Measurements from ENCODE around the gene MKLN1. TPM values are rescaled to one million over a fixed set of nuclear protein-coding genes. Genes with fewer than 3 reads are reported as not detected.

MKLN1 gene
- polyA plus RNA-seq, 1 of the 3 experiments (the other 2 are of a cell fraction) = 11.0 TPM

- Histone ChIP-seq H3K4me1 (ENCODE audit: control insufficient read depth in 1 of 2, insufficient read depth in 2 of 2, low read depth in 1 of 2, low read length in 1 of 2) (no peaks in the 10 kb centered on the region), H2AFZ (ENCODE audit: low read depth) (no peak overlapping the region), H3K9me2 (no peaks in the 10 kb centered on the region), H3K79me2 (ENCODE audit: insufficient read depth) (peaks cover 70% of the 10 kb centered on the region), H4K20me1 (ENCODE audit: insufficient read depth) (peaks cover under 1% of the 10 kb centered on the region), H3K9me3 (no peaks in the 10 kb centered on the region), H3K36me3 (replicated peaks in 1 of 2; ENCODE audit: control insufficient read depth in 1 of 2, insufficient read depth in 2 of 2, low read length in 1 of 2) (peaks cover 27 to 51% of the 10 kb centered on the region in 2 experiments), H3K27me3 (ENCODE audit: insufficient read depth) (no peaks in the 10 kb centered on the region), H3F3A (replicated peaks; ENCODE audit: insufficient read depth) (no peaks in the 10 kb centered on the region), H3K4me3 (ENCODE audit: low read depth in 2 of 2, low read length in 1 of 2) (no peak overlapping the region), H3K9ac (no peak overlapping the region), H3K4me2 (no peak overlapping the region), H3K27ac (ENCODE audit: low read depth in 2 of 2, low read length in 1 of 2) (no peak overlapping the region)
- WGBS (ENCODE audit: low lambda C conversion rate) = 96% methylated on average over 1 of the region's 1 CpG
- CTCF ChIA-PET = interaction anchor here (1.0 to 1.2 kb wide), 2 partner anchors 10 to 494 kb away, joined by 3 to 4 read pairs; no protein-coding TSS in a partner anchor
- POLR2A ChIA-PET = no interaction called here
- TF ChIP-seq, protein P1, sequence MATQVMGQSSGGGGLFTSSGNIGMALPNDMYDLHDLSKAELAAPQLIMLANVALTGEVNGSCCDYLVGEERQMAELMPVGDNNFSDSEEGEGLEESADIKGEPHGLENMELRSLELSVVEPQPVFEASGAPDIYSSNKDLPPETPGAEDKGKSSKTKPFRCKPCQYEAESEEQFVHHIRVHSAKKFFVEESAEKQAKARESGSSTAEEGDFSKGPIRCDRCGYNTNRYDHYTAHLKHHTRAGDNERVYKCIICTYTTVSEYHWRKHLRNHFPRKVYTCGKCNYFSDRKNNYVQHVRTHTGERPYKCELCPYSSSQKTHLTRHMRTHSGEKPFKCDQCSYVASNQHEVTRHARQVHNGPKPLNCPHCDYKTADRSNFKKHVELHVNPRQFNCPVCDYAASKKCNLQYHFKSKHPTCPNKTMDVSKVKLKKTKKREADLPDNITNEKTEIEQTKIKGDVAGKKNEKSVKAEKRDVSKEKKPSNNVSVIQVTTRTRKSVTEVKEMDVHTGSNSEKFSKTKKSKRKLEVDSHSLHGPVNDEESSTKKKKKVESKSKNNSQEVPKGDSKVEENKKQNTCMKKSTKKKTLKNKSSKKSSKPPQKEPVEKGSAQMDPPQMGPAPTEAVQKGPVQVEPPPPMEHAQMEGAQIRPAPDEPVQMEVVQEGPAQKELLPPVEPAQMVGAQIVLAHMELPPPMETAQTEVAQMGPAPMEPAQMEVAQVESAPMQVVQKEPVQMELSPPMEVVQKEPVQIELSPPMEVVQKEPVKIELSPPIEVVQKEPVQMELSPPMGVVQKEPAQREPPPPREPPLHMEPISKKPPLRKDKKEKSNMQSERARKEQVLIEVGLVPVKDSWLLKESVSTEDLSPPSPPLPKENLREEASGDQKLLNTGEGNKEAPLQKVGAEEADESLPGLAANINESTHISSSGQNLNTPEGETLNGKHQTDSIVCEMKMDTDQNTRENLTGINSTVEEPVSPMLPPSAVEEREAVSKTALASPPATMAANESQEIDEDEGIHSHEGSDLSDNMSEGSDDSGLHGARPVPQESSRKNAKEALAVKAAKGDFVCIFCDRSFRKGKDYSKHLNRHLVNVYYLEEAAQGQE (IDR thresholded peaks at IDR 0.05; ENCODE audit: low read depth, low read length) = no peak
- TF ChIP-seq ZBTB33 (IDR thresholded peaks at IDR 0.05; ENCODE audit: borderline replicate concordance, low read depth) = no peak
- no peak for TF ChIP-seq GABPA (IDR thresholded peaks at IDR 0.05; ENCODE audit: low read depth)
- DNase-seq = no peak
Measured at GRCh38 chr7:131390275-131390674, 62.6 kb downstream of the MKLN1 start.

- H3K9me3 ChIP-seq = no peaks in the 10 kb centered on the region
- no peaks in the 10 kb centered on the region for H3F3A ChIP-seq (replicated peaks; ENCODE audit: insufficient read depth)
- H3K4me2 ChIP-seq = no peak overlapping the region
- H3K4me1 ChIP-seq (ENCODE audit: control insufficient read depth in 1 of 2, insufficient read depth in 2 of 2, low read depth in 1 of 2, low read length in 1 of 2) = no peaks in the 10 kb centered on the region
- no peak for DNase-seq
- no peaks in the 10 kb centered on the region for H3K27me3 ChIP-seq (ENCODE audit: insufficient read depth)
- POLR2A ChIA-PET = no interaction called here
- 95% methylated on average over 2 of the region's 2 CpGs for WGBS (ENCODE audit: low lambda C conversion rate)
- no peak overlapping the region for H2AFZ ChIP-seq (ENCODE audit: low read depth)
- CTCF ChIA-PET = interaction anchor here (1.0 to 1.2 kb wide), 3 partner anchors 10 to 494 kb away, joined by 3 to 4 read pairs (median 3); no protein-coding TSS in a partner anchor
- no peak overlapping the region for H3K9ac ChIP-seq
- no peak overlapping the region for H3K4me3 ChIP-seq (ENCODE audit: low read depth in 2 of 2, low read length in 1 of 2)
- H3K79me2 ChIP-seq (ENCODE audit: insufficient read depth) = peaks cover 67% of the 10 kb centered on the region
- no peaks in the 10 kb centered on the region; the same call in 1 of the 2 replicates for H4K20me1 ChIP-seq (ENCODE audit: insufficient read depth)
- no peak overlapping the region for H3K27ac ChIP-seq (ENCODE audit: low read depth in 2 of 2, low read length in 1 of 2)
- TF ChIP-seq EP300 (IDR thresholded peaks at IDR 0.05; ENCODE audit: borderline replicate concordance in 1 of 2, low read depth in 1 of 2, low read length in 1 of 2) (no peak), TAF1 (IDR thresholded peaks at IDR 0.05; ENCODE audit: borderline replicate concordance, low read depth, low read length) (no peak), JUND (IDR thresholded peaks at IDR 0.05) (no peak), GABPA (IDR thresholded peaks at IDR 0.05; ENCODE audit: low read depth) (no peak), FOXJ3 (CRISPR knock-in tag; IDR thresholded peaks at IDR 0.05) (no peak), FOXM1 (IDR thresholded peaks at IDR 0.05; ENCODE audit: low read depth) (no peak), NFIC (IDR thresholded peaks at IDR 0.05; ENCODE audit: borderline replicate concordance) (no peak), PBX3 (IDR thresholded peaks at IDR 0.05) (no peak), FOSL2 (IDR thresholded peaks at IDR 0.05; ENCODE audit: borderline replicate concordance, low read depth) (no peak), USF2 (IDR thresholded peaks at IDR 0.05; ENCODE audit: borderline replicate concordance, low read depth, low read length) (no peak), MEF2A (IDR thresholded peaks at IDR 0.05; ENCODE audit: borderline replicate concordance, low read depth) (no peak), TCF12 (IDR thresholded peaks at IDR 0.05) (no peak), RAD21 (IDR thresholded peaks at IDR 0.05; ENCODE audit: low read length) (no peak), CHD2 (IDR thresholded peaks at IDR 0.05; ENCODE audit: low read length, partially characterized antibody) (no peak), ZBTB33 (IDR thresholded peaks at IDR 0.05; ENCODE audit: borderline replicate concordance, low read depth) (no peak)
- peaks cover 27 to 51% of the 10 kb centered on the region in 2 experiments for H3K36me3 ChIP-seq (replicated peaks in 1 of 2; ENCODE audit: control insufficient read depth in 1 of 2, insufficient read depth in 2 of 2, low read length in 1 of 2)
- H3K9me2 ChIP-seq = no peaks in the 10 kb centered on the region
Measured at GRCh38 chr7:131391145-131391544, 63.5 kb downstream of the MKLN1 start.

All from SK-N-SH (cell line).